Measurements from ENCODE around the gene NOSTRIN. TPM values are rescaled to one million over a fixed set of nuclear protein-coding genes. Genes with fewer than 3 reads are reported as not detected.

The NOSTRIN gene
- polyA plus RNA-seq, 3 donors from 2014 or later = not detected

Other genes with a start within 250 kb of the NOSTRIN start
- 1 to 10 TPM in 1 of 3 donors, under 1 TPM in 1, not detected in 1; 0.39 to 1.7 TPM for gene SPC25, start 87.8 kb downstream of the NOSTRIN start, polyA plus RNA-seq
- gene G6PC2, start 98.7 kb downstream of the NOSTRIN start, polyA plus RNA-seq = not detected
- gene ABCB11, start 228.7 kb downstream of the NOSTRIN start, polyA plus RNA-seq = not detected